GM18873 (cell line): ENCODE measurements around the gene SUGCT.

Source experiments
- ATAC-seq: cut with Tn5 transposase; IDR thresholded peaks from one replicate; pipeline ENCODE4 v1.9.1; 2021; ENCODE audit warnings: mild to moderate bottlenecking, moderate library complexity, moderate number of reproducible peaks; ENCODE audit not compliant: unreplicated experiment, low FRiP score

The SUGCT gene

GRCh38 chr7:40746841-40747556 lies 612.2 kb downstream of the SUGCT start:
- ATAC-seq, result no peak

GRCh38 chr7:40747856-40748255 lies 613.1 kb downstream of the SUGCT start:
- no peak for ATAC-seq

GRCh38 chr7:40749877-40750276 lies 615.1 kb downstream of the SUGCT start:
- ATAC-seq, result no peak

- no peak for ATAC-seq
These were observed 618.6 kb downstream of the SUGCT start for GRCh38 chr7:40753455-40753854.

GRCh38 chr7:40755438-40755837 lies 620.6 kb downstream of the SUGCT start:
- ATAC-seq, result no peak

- ATAC-seq, result no peak
These were observed 622.3 kb downstream of the SUGCT start for GRCh38 chr7:40757109-40757508.

GRCh38 chr7:40758590-40758989 lies 623.8 kb downstream of the SUGCT start:
- no peak for ATAC-seq

- ATAC-seq, result no peak
These were observed 625.6 kb downstream of the SUGCT start for GRCh38 chr7:40760293-40760964.

GRCh38 chr7:40760987-40761386 lies 626.2 kb downstream of the SUGCT start:
- no peak for ATAC-seq

- no peak for ATAC-seq
These were observed 627.2 kb downstream of the SUGCT start for GRCh38 chr7:40761762-40762560.

GRCh38 chr7:40763319-40764287 lies 628.8 kb downstream of the SUGCT start:
- no peak for ATAC-seq

- no peak for ATAC-seq
These were observed 630.8 kb downstream of the SUGCT start for GRCh38 chr7:40765639-40766038.

- no peak for ATAC-seq
These were observed 637.3 kb downstream of the SUGCT start for GRCh38 chr7:40772096-40772495.

GRCh38 chr7:40773656-40774055 lies 638.9 kb downstream of the SUGCT start:
- ATAC-seq, result no peak

- ATAC-seq, result no peak
These were observed 641.1 kb downstream of the SUGCT start for GRCh38 chr7:40775877-40776276.

GRCh38 chr7:40777730-40778312 lies 643.0 kb downstream of the SUGCT start:
- no peak for ATAC-seq

GRCh38 chr7:40780460-40780859 lies 645.7 kb downstream of the SUGCT start:
- ATAC-seq, result no peak

- no peak for ATAC-seq
These were observed 648.0 kb downstream of the SUGCT start for GRCh38 chr7:40782836-40783235.

GRCh38 chr7:40784176-40784575 lies 649.4 kb downstream of the SUGCT start:
- ATAC-seq, result no peak

- ATAC-seq, result no peak
These were observed 652.1 kb downstream of the SUGCT start for GRCh38 chr7:40786909-40787308.
